ENCODE data around the gene SMYD2. TPM values are rescaled to one million over a fixed set of nuclear protein-coding genes. Genes with fewer than 3 reads are reported as not detected.

SMYD2 gene
- total RNA-seq, 4 donors from 2014 or later, result 6.8 to 41.3 (median 19.2) TPM

GRCh38 chr1:214349781-214350180 is 68.8 kb downstream of the SMYD2 start:
- Histone ChIP-seq H3K4me3 (no peak overlapping the region), H3K36me3 (no peaks in the 10 kb centered on the region), H3K4me1 (no peaks in the 10 kb centered on the region), H3K27ac (no peak overlapping the region), H3K9me3 (peaks cover 0 to 5% of the 10 kb centered on the region in 2 donors), H3K27me3 (no peaks in the 10 kb centered on the region)
- DNase-seq, result no peak
- TF ChIP-seq CTCF (IDR thresholded peaks at IDR 0.05), result no peak
- no peak for TF ChIP-seq POLR2A (IDR thresholded peaks at IDR 0.05)
- intact Hi-C loops (cut with DNase I; ENCODE audit: low total_unique reads), result no loop called here

GRCh38 chr1:214351551-214352277 is 70.8 kb downstream of the SMYD2 start:
- no peak for TF ChIP-seq CTCF (IDR thresholded peaks at IDR 0.05)
- TF ChIP-seq POLR2A (IDR thresholded peaks at IDR 0.05), result no peak
- Histone ChIP-seq H3K4me3 (no peak overlapping the region), H3K27ac (peak overlapping the region in 1 of 2 donors; percentile 18), H3K4me1 (no peaks in the 10 kb centered on the region), H3K27me3 (no peaks in the 10 kb centered on the region), H3K9me3 (no peaks in the 10 kb centered on the region), H3K36me3 (no peaks in the 10 kb centered on the region)
- intact Hi-C loops (cut with DNase I; ENCODE audit: low total_unique reads), result no loop called here
- no peak for DNase-seq

- H3K27me3 ChIP-seq, result no peaks in the 10 kb centered on the region
- no peaks in the 10 kb centered on the region for H3K36me3 ChIP-seq
- TF ChIP-seq CTCF (IDR thresholded peaks at IDR 0.05) (no peak), POLR2A (IDR thresholded peaks at IDR 0.05) (no peak)
- no peaks in the 10 kb centered on the region for H3K9me3 ChIP-seq
- no peak for DNase-seq
- no peak overlapping the region for H3K4me3 ChIP-seq
- H3K27ac ChIP-seq, result no peak overlapping the region
- H3K4me1 ChIP-seq, result no peaks in the 10 kb centered on the region
- intact Hi-C loops (cut with DNase I; ENCODE audit: low total_unique reads), result no loop called here
Measured at GRCh38 chr1:214352838-214353237, 71.9 kb downstream of the SMYD2 start.

GRCh38 chr1:214354440-214355148 is 73.6 kb downstream of the SMYD2 start:
- no peak overlapping the region for H3K4me3 ChIP-seq
- TF ChIP-seq CTCF (IDR thresholded peaks at IDR 0.05) (no peak), POLR2A (IDR thresholded peaks at IDR 0.05) (no peak)
- DNase-seq, result no peak
- H3K9me3 ChIP-seq, result no peaks in the 10 kb centered on the region
- intact Hi-C loops (cut with DNase I; ENCODE audit: low total_unique reads), result no loop called here
- H3K27me3 ChIP-seq, result no peaks in the 10 kb centered on the region
- H3K27ac ChIP-seq, result no peak overlapping the region
- no peaks in the 10 kb centered on the region for H3K4me1 ChIP-seq
- no peaks in the 10 kb centered on the region for H3K36me3 ChIP-seq

GRCh38 chr1:214360116-214360515 is 79.2 kb downstream of the SMYD2 start:
- Histone ChIP-seq H3K36me3 (no peaks in the 10 kb centered on the region), H3K4me3 (no peak overlapping the region), H3K4me1 (no peaks in the 10 kb centered on the region), H3K27ac (no peak overlapping the region), H3K9me3 (no peaks in the 10 kb centered on the region), H3K27me3 (no peaks in the 10 kb centered on the region)
- no peak for DNase-seq
- no peak for TF ChIP-seq CTCF (IDR thresholded peaks at IDR 0.05)
- no peak for TF ChIP-seq POLR2A (IDR thresholded peaks at IDR 0.05)
- intact Hi-C loops (cut with DNase I; ENCODE audit: low total_unique reads), result no loop called here
